SK-N-SH (cell line): ENCODE measurements around the gene ERCC6L. TPM values are rescaled to one million over a fixed set of nuclear protein-coding genes. Genes with fewer than 3 reads are reported as not detected.

Experiments used
- CTCF ChIA-PET: fragments of 300-600, 350-600 bp; formaldehyde crosslinking; extraction: SDS; loops from one replicate; lab custom pipeline; 2021; lab: Yijun Ruan, JAX
- POLR2A ChIA-PET: fragments of 350-600 bp; sonication (Branson Sonifier 250); formaldehyde crosslinking; extraction: SDS; loops from one replicate; lab custom pipeline; 2020; ENCODE audit warnings: antibody characterized with exemption, inconsistent platforms; lab: Yijun Ruan, JAX
- DNase-seq: peaks from one replicate; pipeline ENCODE4 v3.0.0; 2012
- H2AFZ ChIP-seq: fragments of 200-600 bp; sonication (generic); 2 replicates; pipeline ENCODE4 v1.8.1; 2016; ENCODE audit warnings: antibody characterized with exemption, mild to moderate bottlenecking, low read depth
- H3F3A ChIP-seq: fragments of 200-600 bp; sonication (generic); replicated peaks from 2 replicates; pipeline ENCODE3; 2016; ENCODE audit warnings: antibody characterized with exemption, mild to moderate bottlenecking; ENCODE audit not compliant: insufficient read depth
- H3K27ac ChIP-seq, 2 experiments: fragments of 200-500 bp in 1 of 2; fragments of 200-600 bp in 1 of 2; sonication (Bioruptor generic) in 1 of 2; sonication (generic), shearing (Covaris generic) in 1 of 2; 2 replicates each; pipeline versions ENCODE4 v1.5.1 to v1.6.1; 2014 to 2016; ENCODE audit warnings: low read depth in 2 of 2, inconsistent platforms in 1 of 2, low read length in 1 of 2, mild to moderate bottlenecking in 1 of 2, mixed read lengths in 1 of 2
- H3K27me3 ChIP-seq: fragments of 200-600 bp; sonication (generic), shearing (Covaris generic); 2 replicates; pipeline ENCODE4 v1.6.1; 2016; ENCODE audit warnings: mixed run types; ENCODE audit not compliant: insufficient read depth
- H3K36me3 ChIP-seq, 2 experiments: fragments of 200-500 bp in 1 of 2; fragments of 200-600 bp in 1 of 2; sonication (Bioruptor generic) in 1 of 2; sonication (generic) in 1 of 2; replicated peaks in 1 of 2; 2 replicates each; pipeline versions ENCODE3 to v1.5.1; 2014 to 2016; ENCODE audit warnings: low read length in 1 of 2, mild to moderate bottlenecking in 1 of 2; ENCODE audit not compliant: insufficient read depth in 2 of 2, control insufficient read depth in 1 of 2
- H3K4me1 ChIP-seq, 2 experiments: fragments of 200-500 bp in 1 of 2; fragments of 200-600 bp in 1 of 2; sonication (Bioruptor generic) in 1 of 2; sonication (generic), shearing (Covaris generic) in 1 of 2; 2 replicates each; pipeline versions ENCODE4 v1.5.1 to v1.6.1; 2014 to 2016; ENCODE audit warnings: low read depth in 1 of 2, low read length in 1 of 2, mixed run types in 1 of 2; ENCODE audit not compliant: insufficient read depth in 2 of 2, control insufficient read depth in 1 of 2
- H3K4me2 ChIP-seq: fragments of 200-600 bp; sonication (generic), shearing (Covaris generic); 2 replicates; pipeline ENCODE4 v1.6.1; 2017; ENCODE audit warnings: mixed run types
- H3K4me3 ChIP-seq, 2 experiments: fragments of 200-500 bp in 1 of 2; fragments of 200-600 bp in 1 of 2; sonication (Bioruptor generic) in 1 of 2; sonication (generic), shearing (Covaris generic) in 1 of 2; 2 replicates each; pipeline versions ENCODE4 v1.5.1 to v1.8.1; 2014 to 2016; ENCODE audit warnings: low read depth in 2 of 2, inconsistent platforms in 1 of 2, low read length in 1 of 2, mild to moderate bottlenecking in 1 of 2, mixed read lengths in 1 of 2, moderate library complexity in 1 of 2
- H3K79me2 ChIP-seq: fragments of 200-600 bp; sonication (generic); 2 replicates; pipeline ENCODE4 v1.8.1; 2017; ENCODE audit warnings: mild to moderate bottlenecking; ENCODE audit not compliant: insufficient read depth
- H3K9ac ChIP-seq: fragments of 200-600 bp; sonication (generic); 2 replicates; pipeline ENCODE4 v1.6.1; 2017; ENCODE audit warnings: mixed run types
- H3K9me2 ChIP-seq: fragments of 200-600 bp; sonication (generic); 2 replicates; pipeline ENCODE4 v1.6.1; 2017; ENCODE audit warnings: mixed run types
- H3K9me3 ChIP-seq: fragments of 200-600 bp; sonication (generic); 2 replicates; pipeline ENCODE4 v1.6.1; 2017; ENCODE audit warnings: mixed run types, mild to moderate bottlenecking, moderate library complexity
- H4K20me1 ChIP-seq: fragments of 200-600 bp; sonication (generic); 2 replicates; pipeline ENCODE4 v1.6.1; 2017; ENCODE audit warnings: mild to moderate bottlenecking, mixed run types; ENCODE audit not compliant: insufficient read depth
- EZH2phosphoT487 ChIP-seq: fragments of 200-600 bp; sonication (generic); IDR thresholded peaks from 2 replicates; pipeline ENCODE4 v1.6.1; 2017; ENCODE audit warnings: low read depth, mixed run types, mild to moderate bottlenecking, antibody characterized with exemption, moderate library complexity, borderline replicate concordance
- FOSL2 ChIP-seq: IDR thresholded peaks from 2 replicates; pipeline ENCODE4 v1.4.0; 2012; ENCODE audit warnings: low read depth, mild to moderate bottlenecking, moderate library complexity, borderline replicate concordance
- IRF3 ChIP-seq: fragments of 150-350 bp; IDR thresholded peaks from 2 replicates; pipeline ENCODE4 v1.6.1; 2016; ENCODE audit warnings: mild to moderate bottlenecking, low read depth, low read length
- MEF2A ChIP-seq: IDR thresholded peaks from 2 replicates; pipeline ENCODE4 v1.4.0; 2012; ENCODE audit warnings: low read depth, borderline replicate concordance
- MXI1 ChIP-seq: IDR thresholded peaks from 2 replicates; pipeline ENCODE4 v1.6.1; 2012; ENCODE audit warnings: mild to moderate bottlenecking, low read depth, low read length, improper control_type of control experiment
- NFIC ChIP-seq: IDR thresholded peaks from 2 replicates; pipeline ENCODE4 v1.4.0; 2012; ENCODE audit warnings: borderline replicate concordance
- NRF1 ChIP-seq: IDR thresholded peaks from 2 replicates; pipeline ENCODE4 v1.6.1; 2012; ENCODE audit warnings: low read depth, mild to moderate bottlenecking, low read length
- POLR2AphosphoS5 ChIP-seq: IDR thresholded peaks from 2 replicates; pipeline ENCODE4 v1.6.1; 2012; ENCODE audit warnings: low read depth, low read length
- RFX5 ChIP-seq: IDR thresholded peaks from 2 replicates; pipeline ENCODE4 v1.6.1; 2012; ENCODE audit warnings: mild to moderate bottlenecking, improper control_type of control experiment, low read length
- RXRA ChIP-seq: IDR thresholded peaks from 2 replicates; pipeline ENCODE4 v1.4.0; 2012; ENCODE audit warnings: low read depth, mild to moderate bottlenecking, borderline replicate concordance
- SIN3A ChIP-seq: IDR thresholded peaks from 2 replicates; pipeline ENCODE4 v1.6.1; 2012; ENCODE audit warnings: low read depth, mild to moderate bottlenecking, low read length, moderate library complexity, borderline replicate concordance
- USF1 ChIP-seq: IDR thresholded peaks from 2 replicates; pipeline ENCODE4 v1.4.0; 2012; ENCODE audit warnings: low read depth, borderline replicate concordance
- USF2 ChIP-seq: fragments of 150-350 bp; IDR thresholded peaks from 2 replicates; pipeline ENCODE4 v1.6.1; 2017; ENCODE audit warnings: antibody characterized with exemption, low read length, low read depth, borderline replicate concordance
- YY1 ChIP-seq: IDR thresholded peaks from 2 replicates; pipeline ENCODE4 v1.4.0; 2012; ENCODE audit warnings: low read depth, mild to moderate bottlenecking
- WGBS: methylation state at CpG from one replicate; pipeline ENCODE4 v1.1.6; 2017; ENCODE audit warnings: low lambda C conversion rate; 5-methylcytosine and 5-hydroxymethylcytosine counted together
- polyA plus RNA-seq, 3 experiments: library from polyadenylated mRNA; depleted of rRNA; stranded (reverse); fragments of >200 nt; gene quantifications; 2 replicates each; pipeline ENCODE4 v1.2.3, GENCODE V29; 2012
- TF ChIP-seq, protein P1 (sequence below): fragments of 200-600 bp; sonication (generic); IDR thresholded peaks from 2 replicates; pipeline ENCODE4 v1.6.1; 2017; ENCODE audit warnings: antibody characterized with exemption, mild to moderate bottlenecking, moderate library complexity

The ERCC6L gene
- polyA plus RNA-seq, 1 of the 3 experiments (the other 2 are of a cell fraction): 1.5 TPM

- Histone ChIP-seq H3K36me3 (peaks cover 61 to 64% of the 10 kb centered on the region in 2 experiments), H3K9me3 (no peaks in the 10 kb centered on the region)
- CTCF ChIA-PET: no interaction called here
- TF ChIP-seq RXRA (no peak), SIN3A (no peak), IRF3 (no peak), MEF2A (no peak), MXI1 (no peak), RFX5 (no peak), NRF1 (no peak), USF2 (no peak), EZH2phosphoT487 (no peak), USF1 (no peak), NFIC (no peak), YY1 (no peak)
- TF ChIP-seq, protein P1, sequence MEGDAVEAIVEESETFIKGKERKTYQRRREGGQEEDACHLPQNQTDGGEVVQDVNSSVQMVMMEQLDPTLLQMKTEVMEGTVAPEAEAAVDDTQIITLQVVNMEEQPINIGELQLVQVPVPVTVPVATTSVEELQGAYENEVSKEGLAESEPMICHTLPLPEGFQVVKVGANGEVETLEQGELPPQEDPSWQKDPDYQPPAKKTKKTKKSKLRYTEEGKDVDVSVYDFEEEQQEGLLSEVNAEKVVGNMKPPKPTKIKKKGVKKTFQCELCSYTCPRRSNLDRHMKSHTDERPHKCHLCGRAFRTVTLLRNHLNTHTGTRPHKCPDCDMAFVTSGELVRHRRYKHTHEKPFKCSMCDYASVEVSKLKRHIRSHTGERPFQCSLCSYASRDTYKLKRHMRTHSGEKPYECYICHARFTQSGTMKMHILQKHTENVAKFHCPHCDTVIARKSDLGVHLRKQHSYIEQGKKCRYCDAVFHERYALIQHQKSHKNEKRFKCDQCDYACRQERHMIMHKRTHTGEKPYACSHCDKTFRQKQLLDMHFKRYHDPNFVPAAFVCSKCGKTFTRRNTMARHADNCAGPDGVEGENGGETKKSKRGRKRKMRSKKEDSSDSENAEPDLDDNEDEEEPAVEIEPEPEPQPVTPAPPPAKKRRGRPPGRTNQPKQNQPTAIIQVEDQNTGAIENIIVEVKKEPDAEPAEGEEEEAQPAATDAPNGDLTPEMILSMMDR: no peak
- TF ChIP-seq, all 33 proteins: peak for 0
- Histone ChIP-seq H3K4me1 (peaks cover 30 to 52% of the 10 kb centered on the region in 2 experiments), H4K20me1 (peaks cover 76% of the 10 kb centered on the region), H2AFZ (no peak overlapping the region), H3K27ac (peak overlapping the region in 1 of 2 experiments; percentile 75; a peak in 3 of 4 replicates), H3K9ac (no peak overlapping the region), H3F3A (peaks cover 79% of the 10 kb centered on the region), H3K4me3 (peak overlapping the region; percentile 87 to 97), H3K4me2 (peak overlapping the region; percentile 98), H3K79me2 (peaks cover 53% of the 10 kb centered on the region), H3K9me2 (no peaks in the 10 kb centered on the region), H3K27me3 (no peaks in the 10 kb centered on the region)
- WGBS: 72% methylated on average over 6 of the region's 6 CpGs
- POLR2A ChIA-PET: no interaction called here
- DNase-seq: no peak
These were observed 34.9 kb upstream of the ERCC6L start for GRCh38 chrX:72273718-72274117.

DNA sequence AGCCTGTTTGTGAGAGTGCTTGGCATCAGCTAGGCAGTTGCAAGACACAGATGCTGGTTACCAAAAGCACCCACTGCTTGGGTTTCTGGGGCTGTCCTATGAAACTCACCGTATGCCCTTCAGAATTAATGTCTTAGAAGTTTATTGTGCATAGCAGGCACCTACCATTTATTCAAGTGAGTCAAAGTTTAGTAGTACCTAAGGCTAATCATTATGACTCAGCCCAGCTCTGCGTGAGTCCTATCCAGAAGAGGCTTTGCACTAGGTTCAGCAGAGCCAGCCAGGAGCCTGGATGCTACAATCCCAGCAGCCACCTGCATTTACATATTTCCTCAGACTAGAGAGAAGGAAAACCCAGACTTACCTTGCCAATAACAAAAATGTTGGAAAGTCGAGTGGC, 34.0 kb upstream of the ERCC6L start:
- Histone ChIP-seq H3K9ac (no peak overlapping the region), H3K27ac (peak overlapping the region in 1 of 2 experiments; percentile 75; a peak in 2 of 4 replicates), H3K36me3 (peaks cover 65 to 72% of the 10 kb centered on the region in 2 experiments), H2AFZ (no peak overlapping the region), H3K4me3 (no peak overlapping the region), H3F3A (peaks cover 84% of the 10 kb centered on the region), H3K27me3 (no peaks in the 10 kb centered on the region)
- 36% methylated on average over 3 of the region's 3 CpGs for WGBS
- POLR2A ChIA-PET: no interaction called here
- TF ChIP-seq FOSL2: peak; percentile 38; the same call in 1 of the 2 replicates
- no peak for TF ChIP-seq POLR2AphosphoS5
- TF ChIP-seq, all 33 proteins: peak for 1
- peaks cover 53% of the 10 kb centered on the region for H3K79me2 ChIP-seq
- H3K4me1 ChIP-seq: peaks cover 30 to 56% of the 10 kb centered on the region in 2 experiments
- H3K4me2 ChIP-seq: peak overlapping the region; percentile 98; the same call in 1 of the 2 replicates
- H3K9me3 ChIP-seq: no peaks in the 10 kb centered on the region
- CTCF ChIA-PET: no interaction called here
- peaks cover 76% of the 10 kb centered on the region for H4K20me1 ChIP-seq
- DNase-seq: no peak
- no peaks in the 10 kb centered on the region for H3K9me2 ChIP-seq
